Upper lobe of left lung (tissue), 4 donors: ENCODE measurements around the gene TLR4.

Experiments used
- CTCF ChIP-seq, 6 experiments: fragments of 450-650 bp in 4 of 6; fragments of 200-600 bp in 2 of 6; sonication (generic) in 2 of 6; IDR thresholded peaks; one replicate each; pipeline ENCODE4 v1.5.1; 2016 to 2019; ENCODE audit warnings: antibody characterized with exemption in 6 of 6
- EP300 ChIP-seq, 4 donors: sonication (generic); formaldehyde crosslinking; IDR thresholded peaks; one replicate each; pipeline ENCODE4 v1.5.1; 2017; ENCODE audit warnings: antibody characterized with exemption in 4 of 4, control low read depth in 2 of 4

- TF ChIP-seq CTCF (IDR thresholded peaks at IDR 0.05) = no peak
- no peak for TF ChIP-seq EP300 (IDR thresholded peaks at IDR 0.05)
These were observed 28.3 kb downstream of the TLR4 start for GRCh38 chr9:117732494-117732893.
